A673 (cell line): Measurements from ENCODE around the gene GRIK3. TPM values are rescaled to one million over a fixed set of nuclear protein-coding genes. Genes with fewer than 3 reads are reported as not detected.

Experiments
- BruUV-seq: library from RNA; stranded (reverse); fragments of 400-500 nt; replicated peaks from 2 replicates; lab custom pipeline; 2021; lab: Mats Ljungman, UMichigan
- CTCF ChIA-PET: fragments of 300-600 bp; sonication (Branson Sonifier 250); formaldehyde crosslinking; loops from one replicate; lab custom pipeline; 2022; ENCODE audit warnings: antibody characterized with exemption; lab: Charles Lee
- POLR2A ChIA-PET: fragments of 300-600 bp; sonication (Branson Sonifier 250); formaldehyde crosslinking; loops from one replicate; lab custom pipeline; 2022; ENCODE audit warnings: antibody characterized with exemption; ENCODE audit not compliant: low non-redundant PET; lab: Charles Lee
- DNase-seq: peaks from one replicate; pipeline ENCODE4 v3.0.0-alpha.2; 2015; ENCODE audit warnings: low spot score
- H3K27ac ChIP-seq: fragments of 200-600 bp; sonication (generic); 2 replicates; pipeline ENCODE4 v1.5.1; 2016; ENCODE audit warnings: mixed run types, low read depth, mild to moderate bottlenecking, mixed read lengths, antibody characterized with exemption, low read length; ENCODE audit not compliant: poor library complexity, severe bottlenecking
- H3K27me3 ChIP-seq: fragments of 200-600 bp; sonication (generic); replicated peaks from 2 replicates; pipeline ENCODE4 v1.6.1; 2017; ENCODE audit warnings: mixed run types, low read depth, mild to moderate bottlenecking, mixed read lengths, antibody characterized with exemption, low read length; ENCODE audit not compliant: insufficient read depth, poor library complexity
- H3K36me3 ChIP-seq: fragments of 200-600 bp; sonication (generic); 2 replicates; pipeline ENCODE4 v1.6.1; 2016; ENCODE audit warnings: mixed run types, mild to moderate bottlenecking, mixed read lengths, antibody characterized with exemption, low read length; ENCODE audit not compliant: insufficient read depth, poor library complexity, severe bottlenecking
- H3K4me1 ChIP-seq: fragments of 200-600 bp; sonication (generic); 2 replicates; pipeline ENCODE4 v1.6.1; 2017; ENCODE audit warnings: mixed run types, mild to moderate bottlenecking, mixed read lengths, antibody characterized with exemption, low read length; ENCODE audit not compliant: insufficient read depth, poor library complexity, severe bottlenecking
- H3K4me3 ChIP-seq: fragments of 200-600 bp; sonication (generic); 2 replicates; pipeline ENCODE4 v1.5.1; 2016; ENCODE audit warnings: low read depth, mixed run types, mild to moderate bottlenecking, mixed read lengths, low read length; ENCODE audit not compliant: poor library complexity, severe bottlenecking
- H3K9me3 ChIP-seq: fragments of 200-600 bp; sonication (generic); 2 replicates; pipeline ENCODE4 v1.6.1; 2016; ENCODE audit warnings: mixed run types, low read depth, mild to moderate bottlenecking, mixed read lengths, antibody characterized with exemption, low read length; ENCODE audit not compliant: poor library complexity, severe bottlenecking
- CTCF ChIP-seq: fragments of 300-800, 200-600 bp; sonication (generic); conservative IDR thresholded peaks from 2 replicates; pipeline ENCODE4 v1.5.1; 2017; ENCODE audit warnings: low read depth, mild to moderate bottlenecking, antibody characterized with exemption, low read length, moderate library complexity, mixed read lengths
- EZH2 ChIP-seq: fragments of 200-600 bp; sonication (generic); IDR thresholded peaks from 2 replicates; pipeline ENCODE4 v1.6.1; 2017; ENCODE audit warnings: borderline replicate concordance, low read depth, mild to moderate bottlenecking, mixed read lengths, antibody characterized with exemption, low read length; ENCODE audit not compliant: poor library complexity, severe bottlenecking
- intact Hi-C: fragments of 100-400 bp; cut with micrococcal nuclease; formaldehyde crosslinking; loops from one replicate; pipeline ENCODE4 v1.10.0; 2022; ENCODE audit not compliant: unreplicated experiment
- total RNA-seq: library from RNA; stranded (reverse); gene quantifications from 2 replicates; pipeline ENCODE4 v1.2.3, GENCODE V29; 2021

The GRIK3 gene
- total RNA-seq, 1 experiment from 2014 or later = 0.17 TPM

- CTCF ChIA-PET = no interaction called here
- no TSS peak for BruUV-seq
- intact Hi-C loops = no loop called here
- TF ChIP-seq EZH2 (no peak), CTCF (no peak)
- Histone ChIP-seq H3K27me3 (peaks cover 4% of the 10 kb centered on the region), H3K4me3 (no peak overlapping the region), H3K27ac (no peak overlapping the region), H3K9me3 (no peaks in the 10 kb centered on the region), H3K36me3 (no peaks in the 10 kb centered on the region), H3K4me1 (no peaks in the 10 kb centered on the region)
- POLR2A ChIA-PET = no interaction called here
- no peak for DNase-seq
These were observed 12.8 kb downstream of the GRIK3 start for GRCh38 chr1:37021502-37021901.

GRCh38 chr1:37020653-37021277 lies 13.6 kb downstream of the GRIK3 start:
- ChIA-PET CTCF (no interaction called here), POLR2A (no interaction called here)
- Histone ChIP-seq H3K9me3 (no peaks in the 10 kb centered on the region), H3K36me3 (no peaks in the 10 kb centered on the region), H3K4me1 (no peaks in the 10 kb centered on the region), H3K27me3 (peaks cover 4% of the 10 kb centered on the region), H3K27ac (no peak overlapping the region), H3K4me3 (no peak overlapping the region)
- no TSS peak for BruUV-seq
- TF ChIP-seq CTCF = peak; percentile 41
- TF ChIP-seq EZH2 = no peak
- peak; percentile 43 for DNase-seq
- intact Hi-C loops = no loop called here

GRCh38 chr1:37018510-37018909 lies 15.8 kb downstream of the GRIK3 start:
- ChIA-PET CTCF (no interaction called here), POLR2A (no interaction called here)
- Histone ChIP-seq H3K27me3 (no peaks in the 10 kb centered on the region), H3K4me1 (no peaks in the 10 kb centered on the region), H3K27ac (no peak overlapping the region), H3K9me3 (no peaks in the 10 kb centered on the region), H3K4me3 (no peak overlapping the region), H3K36me3 (no peaks in the 10 kb centered on the region)
- TF ChIP-seq CTCF = no peak
- no peak for TF ChIP-seq EZH2
- DNase-seq = no peak
- BruUV-seq = no TSS peak
- intact Hi-C loops = no loop called here
